ENCODE results near the gene ATCAY.

GRCh38 chr19:3970808-3971598 is 90.5 kb downstream of the ATCAY start, which contains the start of gene DAPK3:
- TF ChIP-seq CTCF (IDR thresholded peaks at IDR 0.05) (peak in 3 of 5 experiments; percentile 29 to 74 (median 72)), POLR2A (IDR thresholded peaks at IDR 0.05) (peak; percentile 94 to 98)
